ENCODE results near the gene IL6R. TPM values are rescaled to one million over a fixed set of nuclear protein-coding genes. Genes with fewer than 3 reads are reported as not detected.
A peak's percentile ranks its signal among the peaks of the same experiment; 100 is the strongest.

The IL6R gene
- total RNA-seq, 1 donor from 2014 or later: 0.09 TPM

- H3K9me3 Mint-ChIP-seq: peaks cover 2% of the 10 kb centered on the region
- no peak overlapping the region for H3K4me3 Mint-ChIP-seq
- H3K27me3 Mint-ChIP-seq (ENCODE audit: low read depth): no peaks in the 10 kb centered on the region
- TF ChIP-seq CTCF (conservative IDR thresholded peaks at IDR 0.05): no peak
- DNase-seq (ENCODE audit: low read depth, low spot score): no peak
- H3K4me1 Mint-ChIP-seq: peaks cover 16% of the 10 kb centered on the region
- no peak overlapping the region for H3K27ac Mint-ChIP-seq (ENCODE audit: unreplicated experiment)
- no peaks in the 10 kb centered on the region for H3K36me3 Mint-ChIP-seq (ENCODE audit: low read depth)
These were observed 31.3 kb downstream of the IL6R start for GRCh38 chr1:154436433-154436832.

GRCh38 chr1:154440036-154440804 is 35.1 kb downstream of the IL6R start:
- peaks cover 15% of the 10 kb centered on the region for H3K4me1 Mint-ChIP-seq
- H3K9me3 Mint-ChIP-seq: no peaks in the 10 kb centered on the region
- H3K36me3 Mint-ChIP-seq (ENCODE audit: low read depth): no peaks in the 10 kb centered on the region
- no peak for DNase-seq (ENCODE audit: low read depth, low spot score)
- H3K4me3 Mint-ChIP-seq: no peak overlapping the region
- TF ChIP-seq CTCF (conservative IDR thresholded peaks at IDR 0.05): no peak
- H3K27me3 Mint-ChIP-seq (ENCODE audit: low read depth): no peaks in the 10 kb centered on the region
- no peak overlapping the region for H3K27ac Mint-ChIP-seq (ENCODE audit: unreplicated experiment)

GRCh38 chr1:154441241-154441888 is 36.2 kb downstream of the IL6R start:
- no peaks in the 10 kb centered on the region for H3K9me3 Mint-ChIP-seq
- no peaks in the 10 kb centered on the region for H3K36me3 Mint-ChIP-seq (ENCODE audit: low read depth)
- peaks cover 15% of the 10 kb centered on the region for H3K4me1 Mint-ChIP-seq
- no peak for DNase-seq (ENCODE audit: low read depth, low spot score)
- no peak overlapping the region for H3K4me3 Mint-ChIP-seq
- TF ChIP-seq CTCF (conservative IDR thresholded peaks at IDR 0.05): no peak
- H3K27me3 Mint-ChIP-seq (ENCODE audit: low read depth): no peaks in the 10 kb centered on the region
- H3K27ac Mint-ChIP-seq (ENCODE audit: unreplicated experiment): no peak overlapping the region

- no peak overlapping the region for H3K4me3 Mint-ChIP-seq
- TF ChIP-seq CTCF (conservative IDR thresholded peaks at IDR 0.05): peak; percentile 42
- H3K27ac Mint-ChIP-seq (ENCODE audit: unreplicated experiment): peak overlapping the region; percentile 58
- no peak for DNase-seq (ENCODE audit: low read depth, low spot score)
- peaks cover 15% of the 10 kb centered on the region for H3K4me1 Mint-ChIP-seq
- no peaks in the 10 kb centered on the region for H3K9me3 Mint-ChIP-seq
- no peaks in the 10 kb centered on the region for H3K27me3 Mint-ChIP-seq (ENCODE audit: low read depth)
- no peaks in the 10 kb centered on the region for H3K36me3 Mint-ChIP-seq (ENCODE audit: low read depth)
These were observed 37.0 kb downstream of the IL6R start for GRCh38 chr1:154442006-154442740.

- no peak overlapping the region for H3K27ac Mint-ChIP-seq (ENCODE audit: unreplicated experiment)
- no peaks in the 10 kb centered on the region for H3K27me3 Mint-ChIP-seq (ENCODE audit: low read depth)
- DNase-seq (ENCODE audit: low read depth, low spot score): no peak
- H3K36me3 Mint-ChIP-seq (ENCODE audit: low read depth): no peaks in the 10 kb centered on the region
- no peaks in the 10 kb centered on the region for H3K9me3 Mint-ChIP-seq
- peaks cover 10% of the 10 kb centered on the region for H3K4me1 Mint-ChIP-seq
- no peak for TF ChIP-seq CTCF (conservative IDR thresholded peaks at IDR 0.05)
- H3K4me3 Mint-ChIP-seq: no peak overlapping the region
These were observed 38.3 kb downstream of the IL6R start for GRCh38 chr1:154443274-154444013.
